Heart right ventricle (tissue), 16 donors: ENCODE data around the gene MMAA. TPM values are rescaled to one million over a fixed set of nuclear protein-coding genes. Genes with fewer than 3 reads are reported as not detected.

Experiments used
- ATAC-seq, 8 donors: fragments of 200-7000 bp; cut with Tn5 transposase; one replicate each; pipeline ENCODE4 v1.9.1; 2020; ENCODE audit warnings: mild to moderate bottlenecking in 8 of 8, moderate library complexity in 8 of 8, moderate number of reproducible peaks in 1 of 8
- DNase-seq, 2 donors: peaks; one replicate each; pipeline ENCODE4 v3.0.0-alpha.2; 2020
- H3K27ac ChIP-seq, 10 donors: fragments of 200-600 bp; sonication (generic) in 2 of 10; one replicate each; pipeline versions ENCODE4 v1.5.0 to v1.8.0; 2020 to 2022; ENCODE audit warnings: mild to moderate bottlenecking in 3 of 10
- H3K27me3 ChIP-seq, 7 donors: fragments of 200-600 bp; one replicate each; pipeline ENCODE4 v1.8.0; 2021 to 2022; ENCODE audit warnings: mild to moderate bottlenecking in 2 of 7
- H3K36me3 ChIP-seq, 9 donors: fragments of 200-600 bp; sonication (generic) in 1 of 9; one replicate each; pipeline versions ENCODE4 v1.5.0 to v1.8.0; 2020 to 2022; ENCODE audit warnings: mild to moderate bottlenecking in 2 of 9
- H3K4me1 ChIP-seq, 9 donors: fragments of 200-600 bp; sonication (generic) in 1 of 9; one replicate each; pipeline versions ENCODE4 v1.5.0 to v1.8.0; 2020 to 2022; ENCODE audit warnings: mild to moderate bottlenecking in 4 of 9
- H3K4me3 ChIP-seq, 10 donors: fragments of 200-600 bp; sonication (generic) in 2 of 10; one replicate each; pipeline versions ENCODE4 v1.5.0 to v1.8.0; 2020 to 2022; ENCODE audit warnings: mild to moderate bottlenecking in 7 of 10, moderate library complexity in 2 of 10
- H3K9me3 ChIP-seq, 11 donors: fragments of 200-600 bp in 10 of 11; sonication (generic) in 2 of 11; one replicate each; pipeline versions ENCODE4 v1.5.0 to v1.8.0; 2013 to 2022; ENCODE audit warnings: mild to moderate bottlenecking in 2 of 11, control low read depth in 1 of 11, moderate library complexity in 1 of 11
- WGBS, 2 donors: extraction: QIAGEN DNeasy Blood & Tissue Kit; methylation state at CpG; one replicate each; pipeline ENCODE4 v1.1.7; 2013; ENCODE audit warnings: inconsistent platforms in 1 of 2; 5-methylcytosine and 5-hydroxymethylcytosine counted together
- intact Hi-C, 10 donors: fragments of 100-400 bp; cut with DNase I; formaldehyde crosslinking; loops; one replicate each; pipeline versions ENCODE4 v1.11.1 to v1.14.2; 2022
- polyA plus RNA-seq, 2 donors: library from polyadenylated mRNA; stranded (reverse); fragments of 200-250 nt; gene quantifications; one replicate each; pipeline ENCODE4 v1.2.3, GENCODE V29; 2013
- total RNA-seq, 10 donors: library from RNA; stranded (reverse); fragmentation: NEBNext Ultra II Directional in 3 of 10; extraction: Animal tissue kit (Norgen Biotek cat#: 25700) in 3 of 10; gene quantifications; one replicate each; pipeline versions ENCODE4 v1.2.1 to v1.2.4, GENCODE V29; 2021 to 2023
- TF ChIP-seq, protein P1 (sequence below), 9 donors: fragments of 200-600 bp; sonication (generic) in 2 of 9; IDR thresholded peaks; one replicate each; pipeline versions ENCODE4 v1.5.0 to v1.8.0; 2021 to 2022; ENCODE audit warnings: antibody characterized with exemption in 9 of 9, mild to moderate bottlenecking in 5 of 9, moderate library complexity in 1 of 9
- donor health status: Arrhythmogenic right ventricular cardiomyopathy.
- donor health status: ischemic (EF 13 %, LVEDD 7.1; RV severe dilation, severe dysfunction).
- donor health status: healthy with polysubstance abuse.
- donor health status: DM: no; HTN: yes; CAD: no.
- donor health status: DM: no; HTN: no; CAD: no.
- donor health status: ischemic (EF 25% LVEDD 6.9; RV normal size, moderate dysfunction).
- donor health status: ischemic (EF 25% LVEDD 5.7; RV mildly dilated, moderate dysfunction).
- donor health status: healthy.
- donor health status: DM: yes; HTN: yes; CAD: no.
- donor health status: Ischemic cardiomyopathy.
- donor health status: ischemic (EF 35%, LVEDD 5.7; RV mildly dilated, moderate dysfunction).
- donor health status: nonischemic (EF 11% LVEDD 7.7; RV severe dilation, severe dysfunction).
- donor health status: DM: yes; HTN: yes; CAD: no.
- donor health status: PGD.
- donor health status: ischemic (EF 29% LVEDD 5.4; RV normal size, mild dysfunction).
- donor health status: nonischemic (EF 23%, LVEDD 6.1; RV moderate dilation, normal function).

MMAA gene
- total and polyA plus RNA-seq, 12 donors, result 3.3 to 13.5 (median 9.6) TPM

DNA sequence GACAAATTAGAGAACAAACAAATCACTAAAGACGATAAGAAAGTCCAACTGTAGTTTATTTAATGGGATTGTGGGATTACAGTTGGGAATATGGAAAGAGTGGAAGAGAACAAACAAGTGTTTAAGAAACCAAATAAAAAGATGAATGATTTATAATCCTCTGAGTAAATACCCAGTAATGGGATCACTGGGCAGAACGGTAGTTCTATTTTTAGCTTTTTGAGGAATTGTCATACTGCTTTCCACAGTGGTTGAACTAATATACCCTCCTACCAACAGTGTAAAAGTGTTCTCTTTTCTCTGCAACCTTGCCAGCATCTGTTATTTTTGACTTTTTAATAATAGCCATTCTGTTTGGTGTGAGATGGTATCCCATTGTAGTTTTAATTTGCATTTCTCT lies 75.7 kb downstream of the MMAA start:
- ATAC-seq (no peak), DNase-seq (no peak)
- H3K27ac ChIP-seq, result no peak overlapping the region
- no peaks in the 10 kb centered on the region for H3K27me3 ChIP-seq
- peaks cover 0 to 5% (median 0%) of the 10 kb centered on the region in 11 donors for H3K9me3 ChIP-seq
- WGBS, 2 donors, result 51 to 58% methylated on average over 2 of the region's 2 CpGs
- no peaks in the 10 kb centered on the region for H3K36me3 ChIP-seq
- TF ChIP-seq, protein P1, sequence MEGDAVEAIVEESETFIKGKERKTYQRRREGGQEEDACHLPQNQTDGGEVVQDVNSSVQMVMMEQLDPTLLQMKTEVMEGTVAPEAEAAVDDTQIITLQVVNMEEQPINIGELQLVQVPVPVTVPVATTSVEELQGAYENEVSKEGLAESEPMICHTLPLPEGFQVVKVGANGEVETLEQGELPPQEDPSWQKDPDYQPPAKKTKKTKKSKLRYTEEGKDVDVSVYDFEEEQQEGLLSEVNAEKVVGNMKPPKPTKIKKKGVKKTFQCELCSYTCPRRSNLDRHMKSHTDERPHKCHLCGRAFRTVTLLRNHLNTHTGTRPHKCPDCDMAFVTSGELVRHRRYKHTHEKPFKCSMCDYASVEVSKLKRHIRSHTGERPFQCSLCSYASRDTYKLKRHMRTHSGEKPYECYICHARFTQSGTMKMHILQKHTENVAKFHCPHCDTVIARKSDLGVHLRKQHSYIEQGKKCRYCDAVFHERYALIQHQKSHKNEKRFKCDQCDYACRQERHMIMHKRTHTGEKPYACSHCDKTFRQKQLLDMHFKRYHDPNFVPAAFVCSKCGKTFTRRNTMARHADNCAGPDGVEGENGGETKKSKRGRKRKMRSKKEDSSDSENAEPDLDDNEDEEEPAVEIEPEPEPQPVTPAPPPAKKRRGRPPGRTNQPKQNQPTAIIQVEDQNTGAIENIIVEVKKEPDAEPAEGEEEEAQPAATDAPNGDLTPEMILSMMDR (IDR thresholded peaks at IDR 0.05), result no peak
- no peak overlapping the region for H3K4me3 ChIP-seq
- intact Hi-C loops, result no loop called here
- H3K4me1 ChIP-seq, result peaks cover 0 to 3% (median 0%) of the 10 kb centered on the region in 9 donors

DNA sequence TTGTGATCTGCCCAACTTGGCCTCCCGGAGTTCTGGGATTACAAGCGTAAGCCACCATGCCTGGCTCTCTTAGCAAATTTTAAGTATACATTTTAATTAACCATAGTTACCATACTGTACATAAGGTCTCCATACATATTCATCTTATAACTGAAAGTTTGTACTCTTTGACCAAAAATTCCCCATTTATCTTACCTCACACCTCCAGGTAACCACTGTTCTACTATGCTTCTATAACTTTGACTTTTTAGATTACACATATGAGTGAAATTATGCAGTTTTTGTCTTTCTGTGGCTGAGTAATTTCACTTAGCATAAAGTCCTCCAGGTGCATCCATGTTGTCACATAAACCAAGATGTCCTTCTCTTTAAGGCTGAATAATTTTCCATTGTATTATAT lies 78.1 kb downstream of the MMAA start:
- Histone ChIP-seq H3K4me3 (no peak overlapping the region), H3K9me3 (no peaks in the 10 kb centered on the region), H3K4me1 (peaks cover 0 to 3% (median 0%) of the 10 kb centered on the region in 9 donors), H3K27ac (no peak overlapping the region), H3K36me3 (no peaks in the 10 kb centered on the region), H3K27me3 (no peaks in the 10 kb centered on the region)
- WGBS, 2 donors, result 98 to 100% methylated on average over 2 of the region's 2 CpGs
- no peak for ATAC-seq
- intact Hi-C loops, result no loop called here
- TF ChIP-seq, protein P1 (IDR thresholded peaks at IDR 0.05), result no peak
- DNase-seq, result no peak

DNA sequence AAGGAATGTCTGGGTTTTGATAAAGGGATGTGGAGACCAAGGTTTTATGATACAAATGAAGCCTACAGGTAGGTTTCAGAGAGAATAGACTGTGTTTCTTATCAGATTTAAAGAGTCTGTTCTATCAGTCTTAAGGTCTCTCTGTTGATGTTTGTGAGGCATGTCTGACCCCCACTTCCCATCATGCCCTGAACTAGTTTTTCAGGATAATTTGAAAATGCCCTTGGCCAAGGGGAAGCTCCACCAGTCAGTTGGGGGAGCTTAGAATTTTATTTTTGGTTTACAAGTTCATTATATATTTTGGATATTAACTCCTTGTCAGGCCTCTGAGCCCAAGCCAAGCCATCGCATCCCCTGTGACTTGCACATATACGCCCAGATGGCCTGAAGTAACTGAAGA lies 79.3 kb downstream of the MMAA start:
- peaks cover 0 to 3% (median 0%) of the 10 kb centered on the region in 9 donors for H3K4me1 ChIP-seq
- 89 to 95% methylated on average over 2 of the region's 2 CpGs for WGBS, 2 donors
- H3K9me3 ChIP-seq, result no peaks in the 10 kb centered on the region
- ATAC-seq, result no peak
- no peaks in the 10 kb centered on the region for H3K27me3 ChIP-seq
- no peak overlapping the region for H3K27ac ChIP-seq
- H3K36me3 ChIP-seq, result no peaks in the 10 kb centered on the region
- TF ChIP-seq, protein P1 (IDR thresholded peaks at IDR 0.05), result no peak
- intact Hi-C loops, result no loop called here
- H3K4me3 ChIP-seq, result no peak overlapping the region
- DNase-seq, result no peak

DNA sequence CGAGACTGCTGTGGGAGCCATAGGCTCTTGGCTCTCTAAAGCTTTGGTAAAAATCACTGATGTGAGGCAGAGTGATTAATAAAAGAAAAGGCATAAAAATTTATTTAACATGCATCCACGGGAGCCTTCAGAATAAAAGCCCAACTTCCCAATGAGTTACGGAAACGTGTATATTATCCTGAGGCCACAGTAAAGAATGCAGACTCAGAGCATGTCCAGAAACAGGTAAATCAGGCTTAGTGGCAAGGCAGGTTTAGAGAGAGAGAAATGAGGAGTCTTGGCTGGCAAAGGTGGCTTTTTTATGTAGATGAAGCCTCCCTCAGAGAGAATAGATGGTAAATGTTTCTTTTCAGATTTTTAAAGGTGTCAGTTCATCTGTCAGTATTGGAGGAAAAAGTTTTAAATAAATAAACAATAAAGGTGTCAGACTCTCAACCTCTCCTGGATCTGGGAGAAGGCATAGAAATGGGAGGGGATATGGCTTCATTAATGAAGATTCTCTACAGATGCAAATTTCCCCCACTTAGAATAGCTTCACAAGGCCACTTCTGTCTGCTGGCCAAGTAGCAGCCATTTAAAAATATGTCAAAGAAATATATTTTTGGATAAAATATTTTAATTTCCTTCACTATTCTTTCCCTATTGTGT lies 84.8 kb downstream of the MMAA start:
- H3K4me3 ChIP-seq, result no peak overlapping the region
- no peak for DNase-seq
- WGBS, 2 donors, result 76 to 81% methylated on average over 4 of the region's 4 CpGs
- TF ChIP-seq, protein P1 (IDR thresholded peaks at IDR 0.05), result no peak
- H3K36me3 ChIP-seq, result no peaks in the 10 kb centered on the region
- H3K9me3 ChIP-seq, result no peaks in the 10 kb centered on the region
- H3K27ac ChIP-seq, result no peak overlapping the region
- H3K4me1 ChIP-seq, result peaks cover 0 to 4% (median 0%) of the 10 kb centered on the region in 9 donors
- no peak for ATAC-seq
- H3K27me3 ChIP-seq, result no peaks in the 10 kb centered on the region
- intact Hi-C loops, result no loop called here
